GM12875 (cell line): Measurements from ENCODE around the gene SLC10A7.

ENCODE experiments used
- H3K4me3 ChIP-seq: one replicate; pipeline ENCODE4 v1.5.1; 2011; ENCODE audit warnings: low read depth, low read length, control low read depth
- CTCF ChIP-seq: IDR thresholded peaks from 2 replicates; pipeline ENCODE4 v1.5.1; 2011; ENCODE audit warnings: low read depth, mild to moderate bottlenecking, control low read depth, inconsistent platforms, low read length, moderate library complexity, borderline replicate concordance; ENCODE audit not compliant: insufficient read depth

Gene SLC10A7

GRCh38 chr4:146214238-146214637 lies 307.5 kb downstream of the SLC10A7 start, which contains the start of gene REELD1:
REELD1 (plus strand) TSS chr4:146214538; CDS start chr4:146216953, 2,415 bp downstream.
- H3K4me3 ChIP-seq = no peak within 1 kb of the TSS
- no peak for TF ChIP-seq CTCF

- no peak for TF ChIP-seq CTCF
These were observed 309.0 kb downstream of the SLC10A7 start for GRCh38 chr4:146212781-146213180.

GRCh38 chr4:146211440-146211839 lies 310.3 kb downstream of the SLC10A7 start:
- H3K4me3 ChIP-seq = no peak overlapping the region
- TF ChIP-seq CTCF = no peak

More at GRCh38 chr4:146212781-146213180, 309.0 kb downstream of the SLC10A7 start:
- no peak overlapping the region for H3K4me3 ChIP-seq

- no peak overlapping the region for H3K4me3 ChIP-seq
- TF ChIP-seq CTCF = no peak
These were observed 310.9 kb downstream of the SLC10A7 start for GRCh38 chr4:146210890-146211289.

GRCh38 chr4:146207410-146207809 lies 314.3 kb downstream of the SLC10A7 start:
- no peak overlapping the region for H3K4me3 ChIP-seq
- TF ChIP-seq CTCF = no peak
